IPS-18a (cell line): Measurements from ENCODE around the gene DNM3.

Experiments used
- H3K27ac ChIP-seq: one replicate; pipeline ENCODE4 v1.5.1; 2013; ENCODE audit warnings: low read length
- H3K27me3 ChIP-seq: one replicate; pipeline ENCODE4 v1.6.1; 2013; ENCODE audit warnings: mild to moderate bottlenecking, low read length; ENCODE audit not compliant: control insufficient read depth, insufficient read depth
- H3K36me3 ChIP-seq: one replicate; pipeline ENCODE4 v1.6.1; 2013; ENCODE audit warnings: low read depth, low read length; ENCODE audit not compliant: control insufficient read depth
- H3K4me1 ChIP-seq: one replicate; pipeline ENCODE4 v1.6.1; 2013; ENCODE audit warnings: low read depth, low read length; ENCODE audit not compliant: control insufficient read depth
- H3K4me3 ChIP-seq: one replicate; pipeline ENCODE4 v1.5.1; 2013; ENCODE audit warnings: low read length
- H3K9ac ChIP-seq: one replicate; pipeline ENCODE4 v1.6.1; 2013; ENCODE audit warnings: mild to moderate bottlenecking, low read length, moderate library complexity
- H3K9me3 ChIP-seq: one replicate; pipeline ENCODE4 v1.6.1; 2013; ENCODE audit warnings: low read depth, low read length; ENCODE audit not compliant: control insufficient read depth

Gene DNM3

DNA sequence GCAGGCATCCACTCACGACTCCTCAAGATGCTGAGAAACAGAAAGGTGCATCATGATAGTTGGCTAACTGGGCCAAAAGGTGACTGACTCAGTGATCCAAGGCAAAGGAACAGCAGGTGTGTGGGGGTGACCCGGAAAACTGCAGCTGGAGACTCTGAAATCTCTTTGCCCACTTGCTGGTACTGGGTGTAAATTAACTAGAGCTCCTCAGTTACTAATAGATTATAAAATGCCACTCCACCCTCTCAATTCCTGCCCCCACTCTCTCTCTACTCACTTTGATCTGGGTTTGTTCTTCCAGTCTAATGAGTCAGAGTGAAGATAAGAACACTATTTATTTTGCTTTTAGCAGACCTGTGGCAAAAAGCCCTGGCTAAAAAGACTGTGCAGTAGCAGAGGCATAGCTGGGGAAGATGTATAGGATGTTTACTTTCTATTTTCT lies 609.7 kb downstream of the DNM3 start:
- no peak overlapping the region for H3K4me3 ChIP-seq
- no peaks in the 10 kb centered on the region for H3K27me3 ChIP-seq
- H3K27ac ChIP-seq = no peak overlapping the region
- no peaks in the 10 kb centered on the region for H3K36me3 ChIP-seq
- no peak overlapping the region for H3K9ac ChIP-seq
- no peaks in the 10 kb centered on the region for H3K9me3 ChIP-seq
- H3K4me1 ChIP-seq = no peaks in the 10 kb centered on the region

GRCh38 chr1:172452536-172453152 lies 611.3 kb downstream of the DNM3 start:
- H3K27me3 ChIP-seq = no peaks in the 10 kb centered on the region
- H3K4me1 ChIP-seq = no peaks in the 10 kb centered on the region

DNA sequence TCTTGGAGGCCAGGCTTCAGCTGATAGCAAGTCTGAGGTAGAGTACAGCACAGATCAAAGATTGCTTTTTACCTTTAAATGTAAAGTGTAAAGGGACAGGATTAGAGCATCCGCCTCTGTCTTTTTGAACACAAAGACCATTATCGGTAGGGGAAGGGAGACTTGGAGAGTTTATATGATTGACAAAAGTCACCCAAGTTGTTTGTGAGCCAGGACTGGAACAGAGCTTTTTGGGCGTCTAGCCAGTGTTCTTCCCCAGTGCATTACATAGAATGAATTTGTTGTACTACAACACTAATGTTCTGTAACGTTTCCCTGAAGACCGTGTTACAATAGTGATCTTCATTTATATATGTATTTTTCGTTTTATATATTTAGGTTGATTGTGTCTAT lies 611.9 kb downstream of the DNM3 start:
- H3K9ac ChIP-seq = no peak overlapping the region
- H3K27ac ChIP-seq = no peak overlapping the region
- H3K4me1 ChIP-seq = no peaks in the 10 kb centered on the region
- H3K27me3 ChIP-seq = no peaks in the 10 kb centered on the region
- no peak overlapping the region for H3K4me3 ChIP-seq
- H3K36me3 ChIP-seq = no peaks in the 10 kb centered on the region
- no peaks in the 10 kb centered on the region for H3K9me3 ChIP-seq

More at GRCh38 chr1:172452536-172453152, 611.3 kb downstream of the DNM3 start:
- no peaks in the 10 kb centered on the region for H3K36me3 ChIP-seq
- no peaks in the 10 kb centered on the region for H3K9me3 ChIP-seq
- H3K9ac ChIP-seq = no peak overlapping the region
- H3K27ac ChIP-seq = no peak overlapping the region
- no peak overlapping the region for H3K4me3 ChIP-seq

DNA sequence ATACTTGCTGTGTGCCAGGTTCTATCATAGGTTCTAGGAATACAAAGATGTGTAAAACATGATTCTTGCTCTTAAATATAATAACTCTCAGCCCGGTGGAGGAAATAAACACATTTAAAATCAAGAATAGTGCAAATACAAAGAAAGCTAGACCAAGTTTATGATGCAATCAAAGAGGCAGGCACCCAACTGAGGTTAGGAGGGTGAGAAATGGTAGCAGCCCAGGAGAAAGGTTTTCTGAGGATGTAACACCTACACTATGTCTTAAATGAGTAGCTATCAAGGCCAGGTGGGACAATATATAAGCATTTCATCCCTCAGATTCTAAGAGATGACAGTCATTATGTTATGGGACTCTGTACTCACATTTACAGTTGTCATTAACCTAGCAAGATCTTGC lies 612.3 kb downstream of the DNM3 start:
- Histone ChIP-seq H3K36me3 (no peaks in the 10 kb centered on the region), H3K9ac (no peak overlapping the region), H3K27ac (no peak overlapping the region), H3K4me1 (no peaks in the 10 kb centered on the region), H3K9me3 (no peaks in the 10 kb centered on the region), H3K4me3 (no peak overlapping the region), H3K27me3 (no peaks in the 10 kb centered on the region)

DNA sequence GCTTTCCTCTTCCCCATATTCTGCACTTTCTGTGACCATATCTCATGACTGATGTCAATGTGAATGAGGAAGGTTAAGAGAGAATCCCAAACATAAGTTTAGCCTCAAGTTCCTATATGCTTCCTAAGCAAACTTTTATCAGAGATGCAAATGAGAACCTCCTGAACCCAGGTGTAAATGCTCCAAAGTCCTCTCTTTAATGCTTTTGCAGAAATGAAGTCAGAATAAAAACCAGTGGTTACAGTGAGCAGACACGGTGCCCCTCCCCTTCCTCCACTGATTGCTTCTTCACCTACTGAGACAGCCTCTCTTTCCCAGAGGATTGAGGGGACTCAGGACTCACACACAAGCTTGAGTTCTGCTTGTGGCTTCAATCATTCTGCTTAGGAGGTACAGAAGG lies 614.2 kb downstream of the DNM3 start:
- Histone ChIP-seq H3K27me3 (no peaks in the 10 kb centered on the region), H3K9me3 (no peaks in the 10 kb centered on the region), H3K4me3 (no peak overlapping the region)

GRCh38 chr1:172456344-172456769 lies 615.1 kb downstream of the DNM3 start:
- Histone ChIP-seq H3K27me3 (no peaks in the 10 kb centered on the region), H3K27ac (no peak overlapping the region), H3K4me3 (no peak overlapping the region), H3K4me1 (no peaks in the 10 kb centered on the region), H3K9ac (no peak overlapping the region), H3K9me3 (no peaks in the 10 kb centered on the region), H3K36me3 (no peaks in the 10 kb centered on the region)

More for the DNA sequence above, 614.2 kb downstream of the DNM3 start:
- Histone ChIP-seq H3K27ac (no peak overlapping the region), H3K9ac (no peak overlapping the region), H3K36me3 (no peaks in the 10 kb centered on the region), H3K4me1 (no peaks in the 10 kb centered on the region)

DNA sequence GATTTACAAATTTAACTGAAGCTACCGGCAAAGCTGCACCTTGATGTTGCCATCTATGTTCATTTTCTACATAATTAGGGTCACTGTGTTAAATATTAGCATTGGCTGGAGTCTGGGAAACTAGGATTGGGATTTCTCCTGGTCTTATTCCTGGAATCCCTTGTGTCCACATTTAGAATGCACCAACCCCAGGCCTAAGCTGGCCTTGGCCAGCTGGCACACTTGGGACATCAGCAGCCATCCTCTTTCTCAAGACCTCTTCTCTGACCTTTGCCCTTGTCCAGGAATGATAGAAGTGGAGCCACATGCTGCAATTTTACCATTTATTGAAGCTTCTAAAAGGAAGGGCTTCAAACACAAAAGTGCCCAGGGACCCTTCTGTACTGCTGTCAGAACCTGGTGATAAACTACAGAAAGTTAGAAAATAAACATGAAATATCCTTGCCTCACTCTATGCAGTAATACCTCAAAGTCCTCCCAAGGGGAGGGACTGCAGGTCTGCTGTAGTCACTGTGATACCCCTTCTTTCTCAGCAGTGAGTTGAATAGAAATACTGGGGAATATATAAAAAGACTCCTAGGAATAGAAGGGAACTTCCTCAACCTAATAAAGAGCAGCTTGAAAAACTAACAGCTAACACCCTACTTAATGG lies 616.3 kb downstream of the DNM3 start:
- H3K27me3 ChIP-seq = no peaks in the 10 kb centered on the region
- H3K27ac ChIP-seq = no peak overlapping the region
- H3K9me3 ChIP-seq = no peaks in the 10 kb centered on the region
- H3K36me3 ChIP-seq = no peaks in the 10 kb centered on the region
- H3K4me3 ChIP-seq = no peak overlapping the region
- H3K9ac ChIP-seq = no peak overlapping the region
- no peaks in the 10 kb centered on the region for H3K4me1 ChIP-seq

GRCh38 chr1:172460177-172460576 lies 618.9 kb downstream of the DNM3 start:
- no peaks in the 10 kb centered on the region for H3K9me3 ChIP-seq
- no peaks in the 10 kb centered on the region for H3K27me3 ChIP-seq
- H3K36me3 ChIP-seq = no peaks in the 10 kb centered on the region
- no peak overlapping the region for H3K9ac ChIP-seq
- no peak overlapping the region for H3K27ac ChIP-seq
- H3K4me3 ChIP-seq = no peak overlapping the region
- H3K4me1 ChIP-seq = no peaks in the 10 kb centered on the region

GRCh38 chr1:172460887-172461315 lies 619.6 kb downstream of the DNM3 start:
- Histone ChIP-seq H3K36me3 (no peaks in the 10 kb centered on the region), H3K9me3 (no peaks in the 10 kb centered on the region), H3K27me3 (no peaks in the 10 kb centered on the region), H3K4me3 (no peak overlapping the region), H3K27ac (no peak overlapping the region), H3K9ac (no peak overlapping the region), H3K4me1 (no peaks in the 10 kb centered on the region)
